HepG2 (cell line): ENCODE measurements around the gene CSTB. TPM values are rescaled to one million over a fixed set of nuclear protein-coding genes. Genes with fewer than 3 reads are reported as not detected.

Source experiments
- CREB1 ChIP-seq, 2 experiments: fragments of 450-650 bp in 1 of 2; IDR thresholded peaks; 2 replicates each; pipeline ENCODE4 v1.6.1; 2016 to 2017; ENCODE audit warnings: control low read depth in 1 of 2, mild to moderate bottlenecking in 1 of 2, missing compliant biosample characterization in 1 of 2, missing genetic modification characterization in 1 of 2
- MED1 ChIP-seq: sonication (generic); formaldehyde crosslinking; IDR thresholded peaks from 2 replicates; pipeline ENCODE4 v1.4.0; 2020; ENCODE audit warnings: missing genetic modification reagents
- PCBP2 ChIP-seq: fragments of 200-400 bp; formaldehyde crosslinking; optimal IDR thresholded peaks from 2 replicates; pipeline ENCODE3; 2018; ENCODE audit warnings: low read length, low read depth; ENCODE audit not compliant: poor library complexity, severe bottlenecking
- POLR2G ChIP-seq: fragments of 200-400 bp; formaldehyde crosslinking; IDR thresholded peaks from 2 replicates; pipeline ENCODE4 v1.6.1; 2018; ENCODE audit warnings: mild to moderate bottlenecking, low read depth, low read length, moderate library complexity
- RFX5 ChIP-seq: IDR thresholded peaks from 2 replicates; pipeline ENCODE4 v1.6.1; 2011; ENCODE audit warnings: low read depth, low read length, improper control_type of control experiment
- SATB2 ChIP-seq: sonication (generic); formaldehyde crosslinking; IDR thresholded peaks from 2 replicates; pipeline ENCODE4 v1.5.0; 2020; ENCODE audit warnings: missing genetic modification reagents
- SCMH1 ChIP-seq: sonication (generic); formaldehyde crosslinking; IDR thresholded peaks from 2 replicates; pipeline ENCODE4 v1.9.0; 2021; ENCODE audit warnings: missing genetic modification reagents, mild to moderate bottlenecking, borderline replicate concordance
- TP53 ChIP-seq: sonication (generic); formaldehyde crosslinking; conservative IDR thresholded peaks from 2 replicates; pipeline ENCODE4 v1.4.0; 2020; ENCODE audit warnings: missing genetic modification reagents
- ZFP41 ChIP-seq: sonication (generic); formaldehyde crosslinking; IDR thresholded peaks from 2 replicates; pipeline ENCODE4 v1.4.0; 2020; ENCODE audit warnings: mild to moderate bottlenecking, missing genetic modification reagents, borderline replicate concordance
- ZNF484 ChIP-seq: sonication (generic); formaldehyde crosslinking; IDR thresholded peaks from 2 replicates; pipeline ENCODE4 v1.5.1; 2020; ENCODE audit warnings: mild to moderate bottlenecking, low read depth, missing genetic modification reagents, borderline replicate concordance
- ZNF543 ChIP-seq: sonication (generic); formaldehyde crosslinking; IDR thresholded peaks from 2 replicates; pipeline ENCODE4 v1.4.0; 2020; ENCODE audit warnings: mild to moderate bottlenecking, missing genetic modification reagents
- ZNF562 ChIP-seq: sonication (generic); formaldehyde crosslinking; IDR thresholded peaks from 2 replicates; pipeline ENCODE4 v1.8.0; 2022; ENCODE audit warnings: missing genetic modification reagents, borderline replicate concordance
- ZNF572 ChIP-seq: sonication (generic); formaldehyde crosslinking; IDR thresholded peaks from 2 replicates; pipeline ENCODE4 v1.5.1; 2020; ENCODE audit warnings: mild to moderate bottlenecking, missing genetic modification reagents
- polyA plus RNA-seq, 8 experiments: library from polyadenylated mRNA; depleted of rRNA in 3 of 8; stranded (reverse) in 7 of 8; unstranded in 1 of 8; fragments of >200 nt; fragmentation: Illumina TruSeq in 4 of 8; extraction: Trizol in 4 of 8; gene quantifications; 2 replicates each; pipeline versions ENCODE4 v1.2.1 to v1.2.3, GENCODE V29; 2011 to 2016; ENCODE audit warnings: low read depth in 4 of 8, missing spikeins in 1 of 8, mixed read lengths in 1 of 8; ENCODE audit not compliant: insufficient read depth in 1 of 8
- total RNA-seq, 5 experiments: library from RNA; depleted of rRNA; stranded (reverse); fragments of >200 nt; fragmentation: Illumina TruSeq; extraction: Trizol; gene quantifications; 2 replicates each; pipeline ENCODE4 v1.2.3, GENCODE V29; 2016; ENCODE audit warnings: low read depth in 1 of 5
- TF ChIP-seq, protein P1 (sequence below): sonication (generic); formaldehyde crosslinking; IDR thresholded peaks from 2 replicates; pipeline ENCODE4 v1.4.0; 2020; ENCODE audit warnings: missing genetic modification reagents, mild to moderate bottlenecking, borderline replicate concordance
- TF ChIP-seq, protein P2 (sequence below): sonication (generic); formaldehyde crosslinking; IDR thresholded peaks from 2 replicates; pipeline ENCODE4 v1.4.0; 2020; ENCODE audit warnings: missing genetic modification reagents, mild to moderate bottlenecking, borderline replicate concordance
- TF ChIP-seq, protein P3 (sequence below): sonication (generic); formaldehyde crosslinking; IDR thresholded peaks from 2 replicates; pipeline ENCODE4 v1.5.0; 2020; ENCODE audit warnings: missing genetic modification reagents
- TF ChIP-seq, protein P4 (sequence below): sonication (generic); formaldehyde crosslinking; IDR thresholded peaks from 2 replicates; pipeline ENCODE4 v1.8.0; 2022; ENCODE audit warnings: mild to moderate bottlenecking, missing genetic modification reagents

Gene CSTB
- total and polyA plus RNA-seq, 2 of the 13 experiments (the other 11 are each of a cell fraction or from before 2014, with no cell fraction given): 11.7 to 94.1 TPM

DNA sequence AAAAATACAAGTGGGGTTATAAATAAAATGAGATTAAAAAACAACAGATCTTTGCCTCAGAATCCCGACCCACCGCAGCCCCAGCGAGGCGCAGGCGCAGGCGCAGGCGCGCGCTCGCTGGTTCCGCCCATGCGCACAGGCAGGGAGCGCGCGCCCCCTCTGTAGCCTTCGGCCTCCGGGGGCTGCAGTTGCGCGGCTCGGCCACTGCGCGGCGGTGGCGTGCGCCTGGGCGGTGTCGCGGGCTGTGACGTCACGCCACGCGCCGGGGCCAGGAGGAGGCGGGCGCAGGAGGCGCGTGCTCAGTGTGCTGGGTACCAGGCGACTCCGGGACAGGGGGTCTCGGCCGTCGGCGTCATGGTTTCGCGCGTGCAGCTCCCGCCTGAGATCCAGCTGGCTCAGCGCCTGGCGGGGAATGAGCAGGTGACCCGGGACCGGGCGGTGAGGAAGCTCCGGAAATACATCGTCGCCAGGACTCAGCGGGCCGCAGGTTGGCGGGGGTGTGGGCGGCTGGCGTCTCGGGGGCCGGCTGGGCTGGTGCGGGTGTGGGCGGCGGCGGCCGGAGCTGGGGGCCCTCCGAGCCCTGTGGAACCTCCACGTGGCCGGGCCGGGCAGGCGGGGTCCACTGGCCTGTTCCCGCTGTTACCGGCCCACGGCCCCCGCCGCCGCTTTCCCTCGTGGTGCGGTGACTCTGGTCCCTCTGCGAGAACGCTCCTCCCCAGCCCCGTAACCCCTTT, 13.3 kb upstream of the CSTB start, which contains the start of gene RRP1 (continued):
- TF ChIP-seq, protein P1, sequence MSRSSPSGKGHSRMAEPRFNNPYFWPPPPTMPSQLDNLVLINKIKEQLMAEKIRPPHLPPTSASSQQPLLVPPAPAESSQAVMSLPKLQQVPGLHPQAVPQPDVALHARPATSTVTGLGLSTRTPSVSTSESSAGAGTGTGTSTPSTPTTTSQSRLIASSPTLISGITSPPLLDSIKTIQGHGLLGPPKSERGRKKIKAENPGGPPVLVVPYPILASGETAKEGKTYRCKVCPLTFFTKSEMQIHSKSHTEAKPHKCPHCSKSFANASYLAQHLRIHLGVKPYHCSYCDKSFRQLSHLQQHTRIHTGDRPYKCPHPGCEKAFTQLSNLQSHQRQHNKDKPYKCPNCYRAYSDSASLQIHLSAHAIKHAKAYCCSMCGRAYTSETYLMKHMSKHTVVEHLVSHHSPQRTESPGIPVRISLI (CRISPR knock-in tag): 0 out of 2 replicates have a peak, but pooled peaks have one; percentile 40
- TF ChIP-seq, protein P2, sequence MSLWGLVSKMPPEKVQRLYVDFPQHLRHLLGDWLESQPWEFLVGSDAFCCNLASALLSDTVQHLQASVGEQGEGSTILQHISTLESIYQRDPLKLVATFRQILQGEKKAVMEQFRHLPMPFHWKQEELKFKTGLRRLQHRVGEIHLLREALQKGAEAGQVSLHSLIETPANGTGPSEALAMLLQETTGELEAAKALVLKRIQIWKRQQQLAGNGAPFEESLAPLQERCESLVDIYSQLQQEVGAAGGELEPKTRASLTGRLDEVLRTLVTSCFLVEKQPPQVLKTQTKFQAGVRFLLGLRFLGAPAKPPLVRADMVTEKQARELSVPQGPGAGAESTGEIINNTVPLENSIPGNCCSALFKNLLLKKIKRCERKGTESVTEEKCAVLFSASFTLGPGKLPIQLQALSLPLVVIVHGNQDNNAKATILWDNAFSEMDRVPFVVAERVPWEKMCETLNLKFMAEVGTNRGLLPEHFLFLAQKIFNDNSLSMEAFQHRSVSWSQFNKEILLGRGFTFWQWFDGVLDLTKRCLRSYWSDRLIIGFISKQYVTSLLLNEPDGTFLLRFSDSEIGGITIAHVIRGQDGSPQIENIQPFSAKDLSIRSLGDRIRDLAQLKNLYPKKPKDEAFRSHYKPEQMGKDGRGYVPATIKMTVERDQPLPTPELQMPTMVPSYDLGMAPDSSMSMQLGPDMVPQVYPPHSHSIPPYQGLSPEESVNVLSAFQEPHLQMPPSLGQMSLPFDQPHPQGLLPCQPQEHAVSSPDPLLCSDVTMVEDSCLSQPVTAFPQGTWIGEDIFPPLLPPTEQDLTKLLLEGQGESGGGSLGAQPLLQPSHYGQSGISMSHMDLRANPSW (CRISPR knock-in tag): peak; percentile 60; the same call in 1 of the 2 replicates
- TF ChIP-seq ZNF484 (CRISPR knock-in tag): no peak
- no peak for TF ChIP-seq SATB2
- TF ChIP-seq RFX5: peak; percentile 80
- no peak for TF ChIP-seq ZFP41 (CRISPR knock-in tag)
- TF ChIP-seq ZNF572: no peak
- TF ChIP-seq, protein P3, sequence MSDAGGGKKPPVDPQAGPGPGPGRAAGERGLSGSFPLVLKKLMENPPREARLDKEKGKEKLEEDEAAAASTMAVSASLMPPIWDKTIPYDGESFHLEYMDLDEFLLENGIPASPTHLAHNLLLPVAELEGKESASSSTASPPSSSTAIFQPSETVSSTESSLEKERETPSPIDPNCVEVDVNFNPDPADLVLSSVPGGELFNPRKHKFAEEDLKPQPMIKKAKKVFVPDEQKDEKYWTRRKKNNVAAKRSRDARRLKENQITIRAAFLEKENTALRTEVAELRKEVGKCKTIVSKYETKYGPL (CRISPR knock-in tag): no peak
- peak; percentile 100 for TF ChIP-seq CREB1 (IDR thresholded peaks at IDR 0.05)
- no peak for TF ChIP-seq CREB1 (CRISPR knock-in tag; IDR thresholded peaks at IDR 0.05)
- TF ChIP-seq ZNF562 (CRISPR knock-in tag): no peak
- no peak; the same call in 1 of the 2 replicates for TF ChIP-seq ZNF543 (CRISPR knock-in tag)
- peak; percentile 90 for TF ChIP-seq MED1 (CRISPR knock-in tag)
- TF ChIP-seq TP53 (CRISPR knock-in tag): no peak
- TF ChIP-seq POLR2G: peak; percentile 87
- TF ChIP-seq PCBP2: no peak
- TF ChIP-seq, protein P4, sequence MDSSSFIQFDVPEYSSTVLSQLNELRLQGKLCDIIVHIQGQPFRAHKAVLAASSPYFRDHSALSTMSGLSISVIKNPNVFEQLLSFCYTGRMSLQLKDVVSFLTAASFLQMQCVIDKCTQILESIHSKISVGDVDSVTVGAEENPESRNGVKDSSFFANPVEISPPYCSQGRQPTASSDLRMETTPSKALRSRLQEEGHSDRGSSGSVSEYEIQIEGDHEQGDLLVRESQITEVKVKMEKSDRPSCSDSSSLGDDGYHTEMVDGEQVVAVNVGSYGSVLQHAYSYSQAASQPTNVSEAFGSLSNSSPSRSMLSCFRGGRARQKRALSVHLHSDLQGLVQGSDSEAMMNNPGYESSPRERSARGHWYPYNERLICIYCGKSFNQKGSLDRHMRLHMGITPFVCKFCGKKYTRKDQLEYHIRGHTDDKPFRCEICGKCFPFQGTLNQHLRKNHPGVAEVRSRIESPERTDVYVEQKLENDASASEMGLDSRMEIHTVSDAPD: no peak
- no peak for TF ChIP-seq SCMH1 (CRISPR knock-in tag)
